Lower leg skin (tissue), 4 donors: ENCODE measurements around the gene SELENON. TPM values are rescaled to one million over a fixed set of nuclear protein-coding genes. Genes with fewer than 3 reads are reported as not detected.
A peak's percentile ranks its signal among the peaks of the same experiment; 100 is the strongest.

Experiments
- DNase-seq, 2 donors: peaks; one replicate each; pipeline ENCODE4 v3.0.0-alpha.2; 2019; ENCODE audit warnings: low spot score in 2 of 2
- H3K4me3 ChIP-seq: fragments of 200-600 bp; sonication (generic); 2 replicates; pipeline ENCODE4 v1.5.1; 2017; ENCODE audit warnings: mild to moderate bottlenecking, low read depth; ENCODE audit not compliant: poor library complexity, severe bottlenecking
- CTCF ChIP-seq, 3 donors: fragments of 450-650 bp; IDR thresholded peaks; one replicate each; pipeline ENCODE4 v1.5.1; 2016; ENCODE audit warnings: antibody characterized with exemption in 3 of 3, mild to moderate bottlenecking in 3 of 3, moderate library complexity in 2 of 3
- POLR2A ChIP-seq, 2 donors: fragments of 450-650 bp; IDR thresholded peaks; one replicate each; pipeline ENCODE4 v1.6.1; 2016 to 2017; ENCODE audit warnings: antibody characterized with exemption in 2 of 2, mild to moderate bottlenecking in 1 of 2, moderate library complexity in 1 of 2
- WGBS, 2 donors: methylation state at CpG; one replicate each; pipeline ENCODE4 v1.1.5; 2018; 5-methylcytosine and 5-hydroxymethylcytosine counted together
- intact Hi-C: fragments of 100-400 bp; cut with DNase I; formaldehyde crosslinking; loops from one replicate; pipeline ENCODE4 v1.15.0; 2023; ENCODE audit warnings: low total_unique reads
- total RNA-seq, 4 donors: library from RNA; depleted of rRNA; stranded (reverse); fragments of >200 nt; gene quantifications; one replicate each; pipeline ENCODE4 v1.1.0, GENCODE V29; 2016

The SELENON gene
- total RNA-seq: 10 to 100 TPM; 14.9 to 24.5 (median 17.6) TPM

- peak in 1 of 2 donors; percentile 93 for DNase-seq
- no peak for TF ChIP-seq CTCF (IDR thresholded peaks at IDR 0.05)
- TF ChIP-seq POLR2A (IDR thresholded peaks at IDR 0.05): no peak
- 1 to 2% methylated on average over 30 to 44 of the region's 91 CpGs for WGBS, 2 donors
- H3K4me3 ChIP-seq: peak within 1 kb of the TSS; percentile 69
- intact Hi-C loops: loop anchor here (5.0 to 10.0 kb wide), 3 partner anchors 55 to 565 kb away; partner anchors contain the start of genes MAN1C1 and SYF2
These were observed at the start of gene SELENON for GRCh38 chr1:25799935-25800702. SELENON (plus strand) TSS chr1:25800193; CDS start chr1:25800231, 38 bp downstream.

GRCh38 chr1:25750923-25751605 lies 48.9 kb upstream of the SELENON start:
- TF ChIP-seq POLR2A (IDR thresholded peaks at IDR 0.05) (no peak), CTCF (IDR thresholded peaks at IDR 0.05) (no peak)
- intact Hi-C loops: loop anchor here (10.0 kb wide), 1 partner anchor 64 kb away; the partner anchor contains the start of gene MTFR1L
- WGBS, 2 donors: 88 to 92% methylated on average over 6 of the region's 6 CpGs

GRCh38 chr1:25754470-25755181 lies 45.4 kb upstream of the SELENON start:
- WGBS, 2 donors: 44 to 54% methylated on average over 13 to 17 of the region's 17 CpGs
- DNase-seq: no peak

More at GRCh38 chr1:25750923-25751605, 48.9 kb upstream of the SELENON start:
- no peak for DNase-seq
- H3K4me3 ChIP-seq: no peak overlapping the region

GRCh38 chr1:25755475-25756125 lies 44.4 kb upstream of the SELENON start:
- 84 to 85% methylated on average over 7 of the region's 7 CpGs for WGBS, 2 donors
- TF ChIP-seq POLR2A (IDR thresholded peaks at IDR 0.05) (no peak), CTCF (IDR thresholded peaks at IDR 0.05) (no peak)
- no peak for DNase-seq
- no peak overlapping the region for H3K4me3 ChIP-seq
- intact Hi-C loops: loop anchor here (10.0 kb wide), 1 partner anchor 59 kb away; the partner anchor contains the start of gene MTFR1L

More at GRCh38 chr1:25754470-25755181, 45.4 kb upstream of the SELENON start:
- H3K4me3 ChIP-seq: no peak overlapping the region
- intact Hi-C loops: loop anchor here (10.0 kb wide), 1 partner anchor 60 kb away; the partner anchor contains the start of gene MTFR1L
- TF ChIP-seq POLR2A (IDR thresholded peaks at IDR 0.05) (no peak), CTCF (IDR thresholded peaks at IDR 0.05) (no peak)

- intact Hi-C loops: loop anchor here (10.0 kb wide), 1 partner anchor 59 kb away; the partner anchor contains the start of gene MTFR1L
These were observed 43.8 kb upstream of the SELENON start for GRCh38 chr1:25756215-25756614.

More at GRCh38 chr1:25756215-25756614, 43.8 kb upstream of the SELENON start:
- H3K4me3 ChIP-seq: no peak overlapping the region
- DNase-seq: no peak
- no peak for TF ChIP-seq POLR2A (IDR thresholded peaks at IDR 0.05)
- TF ChIP-seq CTCF (IDR thresholded peaks at IDR 0.05): no peak
- 78 to 80% methylated on average over 3 of the region's 3 CpGs for WGBS, 2 donors
